Measurements from ENCODE around the gene ARID3A.

GRCh38 chr19:952049-952679 is 26.3 kb downstream of the ARID3A start:
- TF ChIP-seq EZH2 (IDR thresholded peaks at IDR 0.05; ENCODE audit: insufficient read depth, poor library complexity, severe bottlenecking) (no peak), EZH2phosphoT487 (IDR thresholded peaks at IDR 0.05; ENCODE audit: insufficient read depth, low read depth) (no peak)
